Chondrocyte (in vitro differentiated cells): ENCODE measurements around the gene CBX6. TPM values are rescaled to one million over a fixed set of nuclear protein-coding genes. Genes with fewer than 3 reads are reported as not detected.

Source experiments
- DNase-seq: peaks from one replicate; pipeline ENCODE4 v3.0.0; 2021; ENCODE audit warnings: mixed read lengths, low spot score
- H3K27ac Mint-ChIP-seq: one replicate; pipeline ENCODE4 v1.8.0; 2021; ENCODE audit warnings: mild to moderate bottlenecking, moderate library complexity, mixed read lengths; ENCODE audit not compliant: unreplicated experiment
- H3K27me3 Mint-ChIP-seq: 2 replicates; pipeline ENCODE4 v1.8.0; 2021; ENCODE audit warnings: low read depth, mixed read lengths
- H3K36me3 Mint-ChIP-seq: 2 replicates; pipeline ENCODE4 v1.8.0; 2021; ENCODE audit warnings: low read depth, mixed read lengths
- H3K4me1 Mint-ChIP-seq: 2 replicates; pipeline ENCODE4 v1.8.0; 2021; ENCODE audit warnings: low read depth, mild to moderate bottlenecking, mixed read lengths
- H3K4me3 Mint-ChIP-seq: one replicate; pipeline ENCODE4 v1.8.0; 2021; ENCODE audit warnings: mild to moderate bottlenecking, moderate library complexity, mixed read lengths; ENCODE audit not compliant: unreplicated experiment
- H3K9me3 Mint-ChIP-seq: 2 replicates; pipeline ENCODE4 v1.8.0; 2021; ENCODE audit warnings: low read depth, mixed read lengths
- total RNA-seq: library from RNA; stranded (reverse); gene quantifications from 3 replicates; pipeline ENCODE4 v1.2.1, GENCODE V29; 2021
- TF ChIP-seq, protein P1 (sequence below): fragments of 200-600 bp; sonication (generic); IDR thresholded peaks from 2 replicates; pipeline ENCODE4 v1.5.0; 2021; ENCODE audit warnings: antibody characterized with exemption, mild to moderate bottlenecking, moderate library complexity

Gene CBX6
- total RNA-seq, 1 donor from 2014 or later, result 80.1 TPM

- peaks cover 31% of the 10 kb centered on the region for H3K27me3 Mint-ChIP-seq
- no peak overlapping the region for H3K27ac Mint-ChIP-seq
- peaks cover 3% of the 10 kb centered on the region for H3K9me3 Mint-ChIP-seq
- TF ChIP-seq, protein P1, sequence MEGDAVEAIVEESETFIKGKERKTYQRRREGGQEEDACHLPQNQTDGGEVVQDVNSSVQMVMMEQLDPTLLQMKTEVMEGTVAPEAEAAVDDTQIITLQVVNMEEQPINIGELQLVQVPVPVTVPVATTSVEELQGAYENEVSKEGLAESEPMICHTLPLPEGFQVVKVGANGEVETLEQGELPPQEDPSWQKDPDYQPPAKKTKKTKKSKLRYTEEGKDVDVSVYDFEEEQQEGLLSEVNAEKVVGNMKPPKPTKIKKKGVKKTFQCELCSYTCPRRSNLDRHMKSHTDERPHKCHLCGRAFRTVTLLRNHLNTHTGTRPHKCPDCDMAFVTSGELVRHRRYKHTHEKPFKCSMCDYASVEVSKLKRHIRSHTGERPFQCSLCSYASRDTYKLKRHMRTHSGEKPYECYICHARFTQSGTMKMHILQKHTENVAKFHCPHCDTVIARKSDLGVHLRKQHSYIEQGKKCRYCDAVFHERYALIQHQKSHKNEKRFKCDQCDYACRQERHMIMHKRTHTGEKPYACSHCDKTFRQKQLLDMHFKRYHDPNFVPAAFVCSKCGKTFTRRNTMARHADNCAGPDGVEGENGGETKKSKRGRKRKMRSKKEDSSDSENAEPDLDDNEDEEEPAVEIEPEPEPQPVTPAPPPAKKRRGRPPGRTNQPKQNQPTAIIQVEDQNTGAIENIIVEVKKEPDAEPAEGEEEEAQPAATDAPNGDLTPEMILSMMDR, result no peak
- peaks cover 3% of the 10 kb centered on the region for H3K36me3 Mint-ChIP-seq
- H3K4me1 Mint-ChIP-seq, result no peaks in the 10 kb centered on the region
- no peak overlapping the region for H3K4me3 Mint-ChIP-seq
- no peak for DNase-seq
Observed at GRCh38 chr22:38890377-38890776, 18.4 kb upstream of the CBX6 start.

DNA sequence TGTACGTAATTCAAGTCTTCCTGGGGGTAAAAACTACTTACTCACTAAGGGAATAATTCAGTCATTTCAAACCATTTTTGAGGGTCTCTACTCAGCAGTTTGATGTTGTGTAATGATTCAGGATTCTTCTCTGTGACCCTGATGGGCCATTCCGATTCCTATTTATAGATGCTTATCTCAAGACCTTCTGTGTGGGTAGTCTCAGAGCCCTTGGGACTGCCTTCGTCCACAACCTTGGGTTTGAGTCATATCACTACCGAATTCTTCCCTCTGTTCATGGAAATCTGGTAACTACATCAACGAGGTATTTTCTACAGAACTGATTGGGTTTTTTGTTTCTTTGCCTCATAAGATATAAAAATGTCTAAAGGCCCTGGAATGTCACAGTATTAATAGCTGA lies 14.3 kb upstream of the CBX6 start:
- peaks cover 6% of the 10 kb centered on the region for H3K27me3 Mint-ChIP-seq
- H3K4me1 Mint-ChIP-seq, result peaks cover 23% of the 10 kb centered on the region
- DNase-seq, result no peak
- no peak overlapping the region for H3K4me3 Mint-ChIP-seq
- TF ChIP-seq, protein P1, result no peak
- H3K9me3 Mint-ChIP-seq, result peaks cover 3% of the 10 kb centered on the region
- H3K27ac Mint-ChIP-seq, result no peak overlapping the region
- peaks cover 2% of the 10 kb centered on the region for H3K36me3 Mint-ChIP-seq

GRCh38 chr22:38882972-38883622 lies 11.1 kb upstream of the CBX6 start:
- no peak overlapping the region for H3K4me3 Mint-ChIP-seq
- TF ChIP-seq, protein P1, result no peak
- peak overlapping the region; percentile 95 for H3K27ac Mint-ChIP-seq
- H3K36me3 Mint-ChIP-seq, result peaks cover 2% of the 10 kb centered on the region
- no peak for DNase-seq
- H3K9me3 Mint-ChIP-seq, result peaks cover 3% of the 10 kb centered on the region
- no peaks in the 10 kb centered on the region for H3K27me3 Mint-ChIP-seq
- H3K4me1 Mint-ChIP-seq, result peaks cover 31% of the 10 kb centered on the region

DNA sequence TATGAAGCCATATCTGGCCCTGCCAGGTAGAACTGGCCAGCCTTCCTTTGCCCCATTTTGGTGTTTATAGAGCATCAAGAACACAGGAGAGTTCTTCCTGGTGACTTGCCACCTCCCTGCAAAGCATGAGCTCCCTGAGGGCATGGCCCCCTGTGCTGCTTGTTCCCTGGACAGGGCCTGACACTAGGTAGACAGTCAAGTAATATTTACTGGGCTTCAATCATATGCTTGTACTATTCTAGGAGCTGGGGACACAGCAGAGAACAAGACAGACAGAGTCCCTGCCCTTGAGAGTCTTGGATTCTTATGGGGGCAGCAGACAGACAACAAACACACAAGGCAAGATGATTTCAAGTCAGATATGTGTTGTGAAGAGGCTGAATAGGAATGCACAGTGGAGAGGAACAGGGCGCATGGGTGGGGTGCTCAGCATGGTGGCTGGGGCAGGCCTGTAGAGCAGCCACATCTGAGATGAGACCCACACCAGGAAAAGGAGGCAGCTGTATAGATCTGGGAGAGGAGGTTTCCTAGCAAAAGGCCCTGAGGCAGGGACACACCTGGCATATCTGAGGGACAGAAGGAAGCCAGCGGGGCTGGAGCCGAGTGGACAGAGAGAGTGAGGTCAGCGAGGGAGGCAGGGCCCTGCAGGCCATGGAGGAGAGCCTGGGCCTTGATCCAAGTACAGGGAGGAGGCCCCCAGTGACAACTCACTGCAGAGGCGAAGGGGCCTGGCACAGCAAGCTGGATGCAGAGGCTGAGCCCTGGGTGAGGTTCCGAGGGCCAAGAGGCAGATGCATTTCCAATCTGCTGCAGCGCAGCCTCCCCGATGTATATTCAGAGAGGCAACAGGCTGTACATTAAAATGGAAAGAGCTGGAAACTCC lies 10.2 kb upstream of the CBX6 start:
- peaks cover 1% of the 10 kb centered on the region for H3K27me3 Mint-ChIP-seq
- DNase-seq, result no peak
- H3K36me3 Mint-ChIP-seq, result peaks cover 1% of the 10 kb centered on the region
- TF ChIP-seq, protein P1, result no peak
- peak overlapping the region; percentile 26 for H3K4me3 Mint-ChIP-seq
- peak overlapping the region; percentile 95 for H3K27ac Mint-ChIP-seq
- H3K4me1 Mint-ChIP-seq, result peaks cover 31% of the 10 kb centered on the region
- H3K9me3 Mint-ChIP-seq, result no peaks in the 10 kb centered on the region

DNA sequence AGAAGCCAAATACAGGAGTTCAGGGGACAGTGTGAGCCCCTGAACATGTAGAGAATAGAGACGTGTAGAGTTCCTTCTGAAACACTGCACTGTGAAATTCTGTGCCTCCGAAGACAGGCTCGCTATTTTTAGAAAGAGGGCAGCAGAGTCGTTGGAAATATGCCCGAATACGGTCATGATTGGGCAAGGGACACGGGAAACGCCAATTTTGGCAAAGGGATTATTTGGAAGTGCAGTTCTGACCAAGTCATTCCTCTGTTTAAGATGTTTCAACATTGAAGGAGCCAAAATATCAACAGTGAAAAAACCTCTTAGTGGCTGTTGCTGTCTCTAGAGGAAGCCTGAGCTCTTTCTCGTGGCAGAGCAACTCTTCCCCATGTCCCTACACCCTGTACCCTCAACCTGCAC lies 9.5 kb upstream of the CBX6 start:
- H3K9me3 Mint-ChIP-seq, result no peaks in the 10 kb centered on the region
- TF ChIP-seq, protein P1, result peak; percentile 43
- no peak for DNase-seq
- peaks cover 31% of the 10 kb centered on the region for H3K4me1 Mint-ChIP-seq
- H3K27me3 Mint-ChIP-seq, result peaks cover 3% of the 10 kb centered on the region
- H3K4me3 Mint-ChIP-seq, result peak overlapping the region; percentile 57
- H3K36me3 Mint-ChIP-seq, result peaks cover 1% of the 10 kb centered on the region
- H3K27ac Mint-ChIP-seq, result peak overlapping the region; percentile 95
